Fibroblast of skin of left quadriceps (primary cell): Measurements from ENCODE around the gene NPSR1.
A peak's percentile ranks its signal among the peaks of the same experiment; 100 is the strongest.
"Not testable (repeated sequence)": the region's sequence is repeated elsewhere in the genome, so short reads cannot be mapped to it uniquely, and the experiment has no call there.

ENCODE experiments used
- DNase-seq, 2 experiments: peaks; one replicate each; pipeline ENCODE4 v3.0.0-alpha.2; 2013; ENCODE audit warnings: low read depth in 2 of 2

NPSR1 gene

GRCh38 chr7:34835901-34836600, 178.0 kb downstream of the NPSR1 start:
- DNase-seq: peak; percentile 48 to 54

- no peak for DNase-seq
Observed at GRCh38 chr7:34837316-34837715, 179.3 kb downstream of the NPSR1 start.

- no peak for DNase-seq
Observed at GRCh38 chr7:34837801-34838201, 179.8 kb downstream of the NPSR1 start.

- no peak for DNase-seq
Observed at GRCh38 chr7:34838329-34838728, 180.3 kb downstream of the NPSR1 start.

GRCh38 chr7:34839645-34840044, 181.6 kb downstream of the NPSR1 start:
- no peak for DNase-seq

- no peak for DNase-seq
Observed at GRCh38 chr7:34840176-34840785, 182.3 kb downstream of the NPSR1 start.

GRCh38 chr7:34841326-34841725, 183.3 kb downstream of the NPSR1 start:
- no peak for DNase-seq

GRCh38 chr7:34842782-34843181, 184.8 kb downstream of the NPSR1 start:
- DNase-seq: no peak

- no peak for DNase-seq
Observed at GRCh38 chr7:34844406-34844805, 186.4 kb downstream of the NPSR1 start.

GRCh38 chr7:34844936-34845665, 187.1 kb downstream of the NPSR1 start:
- no peak for DNase-seq

GRCh38 chr7:34845666-34846361, 187.8 kb downstream of the NPSR1 start:
- DNase-seq: no peak

- no peak for DNase-seq
Observed at GRCh38 chr7:34846976-34847375, 189.0 kb downstream of the NPSR1 start.

GRCh38 chr7:34848670-34849069, 190.7 kb downstream of the NPSR1 start:
- DNase-seq: no peak

- no peak for DNase-seq
Observed at GRCh38 chr7:34849163-34849960, 191.3 kb downstream of the NPSR1 start.

- DNase-seq: no peak
Observed at GRCh38 chr7:34849986-34850385, 192.0 kb downstream of the NPSR1 start.

- DNase-seq: no peak
Observed at GRCh38 chr7:34850681-34851080, 192.7 kb downstream of the NPSR1 start.

GRCh38 chr7:34851431-34851830, 193.4 kb downstream of the NPSR1 start:
- no peak for DNase-seq

GRCh38 chr7:34858444-34858843, 200.4 kb downstream of the NPSR1 start:
- DNase-seq: not testable (repeated sequence)

- not testable (repeated sequence) for DNase-seq
Observed at GRCh38 chr7:34859281-34859680, 201.3 kb downstream of the NPSR1 start.

- not testable (repeated sequence) for DNase-seq
Observed at GRCh38 chr7:34866222-34866621, 208.2 kb downstream of the NPSR1 start.

GRCh38 chr7:34867341-34867740, 209.3 kb downstream of the NPSR1 start:
- not testable (repeated sequence) for DNase-seq
